HTR-8/SVneo (cell line): ENCODE data around the gene IST1.

Source experiments
- DNase-seq: peaks from one replicate; pipeline ENCODE4 v3.0.0; 2011; ENCODE audit warnings: low spot score, mixed read lengths; ENCODE audit not compliant: insufficient read length
- FAIRE-seq: peaks from 2 replicates; lab custom pipeline; 2011; peaks lifted over from hg19 to GRCh38; lab: Jason Lieb, UNC

The IST1 gene

GRCh38 chr16:71954699-71955195 lies 59.4 kb downstream of the IST1 start:
- FAIRE-seq (no peak), DNase-seq (no peak)

- DNase-seq, result no peak
- no peak for FAIRE-seq
Observed at GRCh38 chr16:71956486-71956885, 61.2 kb downstream of the IST1 start.

- FAIRE-seq (peak; percentile 48), DNase-seq (peak; percentile 89)
Observed at GRCh38 chr16:71961066-71962039, 66.0 kb downstream of the IST1 start.

- DNase-seq (no peak), FAIRE-seq (peak; percentile 57)
Observed at GRCh38 chr16:71963125-71963875, 68.0 kb downstream of the IST1 start.

- no peak for FAIRE-seq
- DNase-seq, result no peak
Observed at GRCh38 chr16:71965223-71965622, 69.9 kb downstream of the IST1 start.

- no peak for DNase-seq
- FAIRE-seq, result no peak
Observed at GRCh38 chr16:71966932-71967331, 71.6 kb downstream of the IST1 start.

GRCh38 chr16:71969353-71969752 lies 74.0 kb downstream of the IST1 start:
- DNase-seq, result no peak
- FAIRE-seq, result no peak

- DNase-seq, result no peak
- FAIRE-seq, result no peak
Observed at GRCh38 chr16:71971571-71971970, 76.2 kb downstream of the IST1 start.

- FAIRE-seq, result no peak
- no peak for DNase-seq
Observed at GRCh38 chr16:71972356-71972755, 77.0 kb downstream of the IST1 start.

- FAIRE-seq (no peak), DNase-seq (no peak)
Observed at GRCh38 chr16:71973001-71973400, 77.7 kb downstream of the IST1 start.

- no peak for DNase-seq
- FAIRE-seq, result peak; percentile 13
Observed at GRCh38 chr16:71974068-71974818, 78.9 kb downstream of the IST1 start.
